Tibial nerve (tissue), 3 donors: ENCODE measurements around the gene NME7.

Experiments
- POLR2A ChIP-seq, 2 donors: fragments of 450-650 bp; IDR thresholded peaks; one replicate each; pipeline ENCODE4 v1.6.1; 2017; ENCODE audit warnings: antibody characterized with exemption in 2 of 2, mild to moderate bottlenecking in 2 of 2, moderate library complexity in 2 of 2
- TF ChIP-seq, protein P1 (sequence below), 5 experiments: fragments of 200-600 bp in 3 of 5; fragments of 450-650 bp in 2 of 5; sonication (generic) in 3 of 5; IDR thresholded peaks; one replicate each; pipeline ENCODE4 v1.5.1; 2016 to 2019; ENCODE audit warnings: antibody characterized with exemption in 5 of 5, mild to moderate bottlenecking in 3 of 5, moderate library complexity in 2 of 5

DNA sequence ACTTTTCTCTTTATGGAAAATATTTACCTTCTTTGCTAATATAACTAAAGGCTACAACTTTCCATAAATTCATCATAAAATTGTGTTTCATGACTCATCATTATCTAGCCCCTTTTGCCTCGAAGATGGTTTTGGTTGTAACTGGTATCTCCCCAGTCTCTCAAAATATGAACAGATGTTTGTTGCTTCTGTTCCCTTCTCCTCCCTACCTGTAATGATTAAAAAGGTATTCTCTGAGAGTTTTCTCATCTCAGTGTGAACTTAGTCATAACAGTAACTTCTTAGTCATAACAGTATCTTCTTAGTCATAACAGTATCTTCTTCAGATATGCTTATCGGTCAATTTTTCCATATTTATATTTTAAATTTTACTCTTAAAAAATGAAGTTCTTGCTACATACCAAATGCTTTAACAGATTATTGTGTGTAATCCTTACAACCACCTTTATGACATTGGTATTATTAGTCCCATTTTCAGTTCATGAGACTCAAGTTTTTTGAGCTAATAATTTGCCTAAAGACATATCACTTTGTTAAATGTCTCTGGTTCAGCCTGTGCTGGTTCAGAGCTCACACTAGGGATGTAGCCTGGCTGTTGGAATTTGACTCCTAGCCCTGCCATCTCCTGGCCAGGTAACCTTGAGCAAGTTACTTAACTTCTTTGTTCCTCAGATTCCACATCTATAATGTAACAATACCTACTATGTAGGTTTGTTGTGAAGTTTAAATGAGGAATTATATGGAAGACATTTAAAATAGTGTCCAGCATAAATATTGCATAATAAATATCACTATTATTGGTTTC, 228.5 kb downstream of the NME7 start:
- TF ChIP-seq, protein P1, sequence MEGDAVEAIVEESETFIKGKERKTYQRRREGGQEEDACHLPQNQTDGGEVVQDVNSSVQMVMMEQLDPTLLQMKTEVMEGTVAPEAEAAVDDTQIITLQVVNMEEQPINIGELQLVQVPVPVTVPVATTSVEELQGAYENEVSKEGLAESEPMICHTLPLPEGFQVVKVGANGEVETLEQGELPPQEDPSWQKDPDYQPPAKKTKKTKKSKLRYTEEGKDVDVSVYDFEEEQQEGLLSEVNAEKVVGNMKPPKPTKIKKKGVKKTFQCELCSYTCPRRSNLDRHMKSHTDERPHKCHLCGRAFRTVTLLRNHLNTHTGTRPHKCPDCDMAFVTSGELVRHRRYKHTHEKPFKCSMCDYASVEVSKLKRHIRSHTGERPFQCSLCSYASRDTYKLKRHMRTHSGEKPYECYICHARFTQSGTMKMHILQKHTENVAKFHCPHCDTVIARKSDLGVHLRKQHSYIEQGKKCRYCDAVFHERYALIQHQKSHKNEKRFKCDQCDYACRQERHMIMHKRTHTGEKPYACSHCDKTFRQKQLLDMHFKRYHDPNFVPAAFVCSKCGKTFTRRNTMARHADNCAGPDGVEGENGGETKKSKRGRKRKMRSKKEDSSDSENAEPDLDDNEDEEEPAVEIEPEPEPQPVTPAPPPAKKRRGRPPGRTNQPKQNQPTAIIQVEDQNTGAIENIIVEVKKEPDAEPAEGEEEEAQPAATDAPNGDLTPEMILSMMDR (IDR thresholded peaks at IDR 0.05), result no peak
- no peak for TF ChIP-seq POLR2A (IDR thresholded peaks at IDR 0.05)
